ENCODE data around the gene PREPL. TPM values are rescaled to one million over a fixed set of nuclear protein-coding genes. Genes with fewer than 3 reads are reported as not detected.
A peak's percentile ranks its signal among the peaks of the same experiment; 100 is the strongest.

Gene PREPL
- 10 to 100 TPM; 24.4 to 46.5 TPM for total RNA-seq

- ATAC-seq (peak; percentile 97), DNase-seq (peak; percentile 99)
- 0% methylated on average over 16 to 57 of the region's 57 CpGs for WGBS, 2 donors
- H3K4me1 ChIP-seq: peaks cover 44% of the 10 kb centered on the region
- no peaks in the 10 kb centered on the region for H3K36me3 ChIP-seq (replicated peaks in 1 of 2; ENCODE audit: insufficient read depth in 1 of 2, low read depth in 2 of 2)
- intact Hi-C loops (cut with DNase I): no loop called here
- peak in 2 of 7 experiments; percentile 6 to 15 for TF ChIP-seq CTCF (IDR thresholded peaks at IDR 0.05)
- TF ChIP-seq POLR2A (IDR thresholded peaks at IDR 0.05): peak; percentile 67 to 93 (median 93)
- no peaks in the 10 kb centered on the region for H3K27me3 ChIP-seq
- peak within 1 kb of the TSS; percentile 68 to 84 for H3K4me3 ChIP-seq
- H3K27ac ChIP-seq: peak within 1 kb of the TSS; percentile 86 to 98 (median 96)
- H3K9me3 ChIP-seq: no peaks in the 10 kb centered on the region
Observed at GRCh38 chr2:44361330-44362206, at the start of gene PREPL, which contains the start of gene CAMKMT. Gene PREPL, minus strand, starts transcription at chr2:44361494. Its CDS starts 15,152 bp downstream, at chr2:44346342. Gene CAMKMT, plus strand, starts transcription at chr2:44361947.

GRCh38 chr2:44398243-44398897, 37.1 kb upstream of the PREPL start:
- H3K27me3 ChIP-seq: no peaks in the 10 kb centered on the region
- no peak for ATAC-seq
- intact Hi-C loops (cut with DNase I): no loop called here
- no peaks in the 10 kb centered on the region for H3K4me1 ChIP-seq
- TF ChIP-seq CTCF (IDR thresholded peaks at IDR 0.05) (no peak), POLR2A (IDR thresholded peaks at IDR 0.05) (no peak)
- H3K9me3 ChIP-seq: no peaks in the 10 kb centered on the region
- H3K36me3 ChIP-seq (replicated peaks in 1 of 2; ENCODE audit: insufficient read depth in 1 of 2, low read depth in 2 of 2): no peaks in the 10 kb centered on the region
- H3K4me3 ChIP-seq: no peak overlapping the region
- DNase-seq: no peak
- H3K27ac ChIP-seq: no peak overlapping the region
- 79 to 88% methylated on average over 6 of the region's 6 CpGs for WGBS, 2 donors

GRCh38 chr2:44397447-44398175, 36.3 kb upstream of the PREPL start:
- WGBS, 2 donors: 46 to 48% methylated on average over 7 of the region's 7 CpGs

More at GRCh38 chr2:44397447-44398175, 36.3 kb upstream of the PREPL start:
- no peak overlapping the region for H3K27ac ChIP-seq
- DNase-seq (no peak), ATAC-seq (no peak)
- H3K36me3 ChIP-seq (replicated peaks in 1 of 2; ENCODE audit: insufficient read depth in 1 of 2, low read depth in 2 of 2): no peaks in the 10 kb centered on the region
- intact Hi-C loops (cut with DNase I): no loop called here
- no peaks in the 10 kb centered on the region for H3K27me3 ChIP-seq
- H3K4me3 ChIP-seq: no peak overlapping the region
- TF ChIP-seq POLR2A (IDR thresholded peaks at IDR 0.05) (no peak), CTCF (IDR thresholded peaks at IDR 0.05) (no peak)
- no peaks in the 10 kb centered on the region for H3K9me3 ChIP-seq
- no peaks in the 10 kb centered on the region for H3K4me1 ChIP-seq
